NCI-H128 (cell line): ENCODE measurements around the gene KCNQ1.

Experiments used
- DNase-seq: peaks from one replicate; lab custom pipeline; 2025; ENCODE audit not compliant: unreplicated experiment; lab: John Stamatoyannopoulos, UW

Gene KCNQ1

GRCh38 chr11:2752204-2752770, 307.5 kb downstream of the KCNQ1 start:
- no peak for DNase-seq

GRCh38 chr11:2752923-2753322, 308.1 kb downstream of the KCNQ1 start:
- DNase-seq, result no peak

- DNase-seq, result no peak
These were observed 309.2 kb downstream of the KCNQ1 start for GRCh38 chr11:2754008-2754407.

- no peak for DNase-seq
These were observed 310.3 kb downstream of the KCNQ1 start for GRCh38 chr11:2755071-2755470.

- DNase-seq, result no peak
These were observed 313.9 kb downstream of the KCNQ1 start for GRCh38 chr11:2758751-2759150.

GRCh38 chr11:2759228-2760195, 314.7 kb downstream of the KCNQ1 start:
- DNase-seq, result no peak

GRCh38 chr11:2760196-2760871, 315.5 kb downstream of the KCNQ1 start:
- DNase-seq, result no peak

- no peak for DNase-seq
These were observed 316.6 kb downstream of the KCNQ1 start for GRCh38 chr11:2761131-2762030.

- no peak for DNase-seq
These were observed 317.2 kb downstream of the KCNQ1 start for GRCh38 chr11:2762031-2762380.

GRCh38 chr11:2762451-2762850, 317.6 kb downstream of the KCNQ1 start:
- DNase-seq, result no peak

- no peak for DNase-seq
These were observed 319.2 kb downstream of the KCNQ1 start for GRCh38 chr11:2763984-2764383.

GRCh38 chr11:2765491-2765890, 320.7 kb downstream of the KCNQ1 start:
- DNase-seq, result no peak

- DNase-seq, result no peak
These were observed 321.4 kb downstream of the KCNQ1 start for GRCh38 chr11:2766166-2766565.

GRCh38 chr11:2767071-2767470, 322.3 kb downstream of the KCNQ1 start:
- DNase-seq, result no peak

GRCh38 chr11:2767801-2768200, 323.0 kb downstream of the KCNQ1 start:
- DNase-seq, result no peak

GRCh38 chr11:2768471-2769408, 323.9 kb downstream of the KCNQ1 start:
- DNase-seq, result no peak

- no peak for DNase-seq
These were observed 324.7 kb downstream of the KCNQ1 start for GRCh38 chr11:2769409-2770095.

GRCh38 chr11:2770096-2770751, 325.4 kb downstream of the KCNQ1 start:
- no peak for DNase-seq
